SIG-M5 treated with dmso at 0.1 percent for 504 hours (cell line): ENCODE data around the gene ASIC2.

ENCODE experiments used
- DNase-seq: peaks from one replicate; lab custom pipeline; 2025; ENCODE audit not compliant: unreplicated experiment; lab: John Stamatoyannopoulos, UW

ASIC2 gene

GRCh38 chr17:33290253-33290652 lies 2.8 kb downstream of the ASIC2 start:
- DNase-seq: no peak

GRCh38 chr17:33288954-33289353 lies 4.1 kb downstream of the ASIC2 start:
- no peak for DNase-seq

GRCh38 chr17:33287096-33287725 lies 5.9 kb downstream of the ASIC2 start:
- DNase-seq: no peak

GRCh38 chr17:33285413-33285812 lies 7.7 kb downstream of the ASIC2 start:
- DNase-seq: no peak

GRCh38 chr17:33284022-33284421 lies 9.1 kb downstream of the ASIC2 start:
- peak; percentile 7 for DNase-seq

GRCh38 chr17:33280162-33280943 lies 12.7 kb downstream of the ASIC2 start:
- DNase-seq: no peak

GRCh38 chr17:33277436-33278100 lies 15.5 kb downstream of the ASIC2 start:
- DNase-seq: no peak

GRCh38 chr17:33273743-33274410 lies 19.2 kb downstream of the ASIC2 start:
- no peak for DNase-seq

- no peak for DNase-seq
Measured at GRCh38 chr17:33273271-33273670, 19.8 kb downstream of the ASIC2 start.

GRCh38 chr17:33272438-33272837 lies 20.7 kb downstream of the ASIC2 start:
- no peak for DNase-seq

- DNase-seq: no peak
Measured at GRCh38 chr17:33269337-33270060, 23.6 kb downstream of the ASIC2 start.

- no peak for DNase-seq
Measured at GRCh38 chr17:33267851-33268548, 25.1 kb downstream of the ASIC2 start.

- no peak for DNase-seq
Measured at GRCh38 chr17:33267271-33267790, 25.8 kb downstream of the ASIC2 start.

GRCh38 chr17:33266611-33267010 lies 26.5 kb downstream of the ASIC2 start:
- no peak for DNase-seq

- DNase-seq: no peak
Measured at GRCh38 chr17:33266116-33266515, 27.0 kb downstream of the ASIC2 start.

- no peak for DNase-seq
Measured at GRCh38 chr17:33263396-33263795, 29.7 kb downstream of the ASIC2 start.

GRCh38 chr17:33262266-33263123 lies 30.6 kb downstream of the ASIC2 start:
- no peak for DNase-seq

- DNase-seq: no peak
Measured at GRCh38 chr17:33261820-33262219, 31.3 kb downstream of the ASIC2 start.

GRCh38 chr17:33260638-33261037 lies 32.5 kb downstream of the ASIC2 start:
- DNase-seq: no peak
